ENCODE data around the gene C1orf53.

GRCh38 chr1:197907846-197908616, 5.6 kb downstream of the C1orf53 start:
- TF ChIP-seq CTCF (IDR thresholded peaks at IDR 0.05), result no peak
- no peak for TF ChIP-seq POLR2A (IDR thresholded peaks at IDR 0.05)

Measured in thyroid gland (tissue), 4 donors.